Femur (tissue), 1 donor: ENCODE data around the gene SLC2A13.
"Not testable (repeated sequence)": the region's sequence is repeated elsewhere in the genome, so short reads cannot be mapped to it uniquely, and the experiment has no call there.

ENCODE experiments used
- DNase-seq: peaks from one replicate; pipeline ENCODE4 v3.0.0-alpha.2; 2017

Gene SLC2A13

DNA sequence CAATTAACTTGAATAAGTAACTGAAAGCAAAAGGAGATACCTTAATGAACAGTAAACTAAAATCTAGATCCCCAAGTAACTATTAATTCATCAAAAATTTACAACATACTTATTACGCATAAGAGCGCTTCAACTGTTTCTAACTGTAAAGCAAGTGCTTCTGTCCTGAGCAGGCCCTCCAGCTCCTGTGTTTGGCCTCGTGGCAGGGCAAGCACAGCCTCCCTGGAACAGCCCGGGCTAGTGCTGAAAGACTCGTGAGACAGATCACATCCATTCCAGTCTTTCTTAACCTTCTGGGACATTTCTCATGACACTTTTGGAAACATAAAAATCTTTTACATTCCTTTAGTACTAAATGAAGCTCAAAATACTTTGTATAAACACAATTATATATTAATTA is 307.5 kb downstream of the SLC2A13 start:
- DNase-seq: no peak

DNA sequence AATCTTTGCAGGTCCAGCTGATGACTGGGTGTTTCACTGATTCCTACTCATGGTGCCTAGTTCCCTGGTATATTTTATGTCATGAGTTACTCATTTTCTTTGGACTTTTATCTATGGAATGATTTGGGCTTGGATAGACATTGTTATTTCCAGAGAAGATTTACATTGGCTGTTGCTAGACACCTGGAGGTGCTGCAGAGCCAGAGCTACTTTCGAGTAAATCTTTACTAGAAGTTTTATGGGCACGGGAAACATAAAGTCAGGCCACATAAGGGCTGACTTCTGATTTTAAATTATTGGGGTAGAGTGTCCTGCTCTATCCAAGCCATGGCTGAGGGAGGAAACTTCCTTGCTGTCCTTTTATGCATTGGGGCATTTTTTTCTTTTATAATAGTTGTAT is 310.4 kb downstream of the SLC2A13 start:
- no peak for DNase-seq

DNA sequence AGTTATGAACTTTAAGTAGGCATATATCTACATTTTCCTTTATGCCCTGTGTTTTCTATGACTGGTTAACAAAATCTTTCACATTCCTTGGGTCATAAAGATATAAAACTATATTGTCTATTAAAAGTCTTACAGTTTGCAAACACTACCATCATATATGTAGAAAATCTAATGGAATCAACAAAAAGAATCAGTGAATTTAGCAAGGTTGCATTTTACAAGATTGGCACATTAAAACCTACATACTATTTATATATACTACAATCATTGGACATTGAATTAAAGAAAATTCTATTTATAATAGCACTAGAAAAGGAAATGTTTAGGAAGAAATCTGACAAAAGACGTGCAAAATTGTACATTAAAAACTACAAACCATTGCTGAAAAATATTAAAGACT is 312.9 kb downstream of the SLC2A13 start:
- DNase-seq: no peak

DNA sequence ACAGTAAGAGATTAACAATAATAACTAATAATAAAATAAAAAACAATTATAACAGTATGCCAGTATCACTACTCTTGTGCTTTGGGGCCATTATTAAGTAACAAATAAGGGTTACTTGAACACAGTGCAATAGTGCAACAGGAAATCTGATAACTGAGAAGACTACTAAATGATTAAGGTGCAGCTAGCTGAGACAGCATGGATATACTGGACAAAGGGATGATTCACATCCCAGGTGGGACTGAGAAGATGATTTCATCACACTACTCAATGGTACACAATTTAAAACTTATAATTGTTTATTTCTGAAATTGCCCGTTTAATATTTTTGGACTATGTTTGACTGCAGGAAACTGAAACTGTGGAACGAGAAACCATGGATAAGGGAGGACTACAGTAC is 317.6 kb downstream of the SLC2A13 start:
- DNase-seq: no peak

DNA sequence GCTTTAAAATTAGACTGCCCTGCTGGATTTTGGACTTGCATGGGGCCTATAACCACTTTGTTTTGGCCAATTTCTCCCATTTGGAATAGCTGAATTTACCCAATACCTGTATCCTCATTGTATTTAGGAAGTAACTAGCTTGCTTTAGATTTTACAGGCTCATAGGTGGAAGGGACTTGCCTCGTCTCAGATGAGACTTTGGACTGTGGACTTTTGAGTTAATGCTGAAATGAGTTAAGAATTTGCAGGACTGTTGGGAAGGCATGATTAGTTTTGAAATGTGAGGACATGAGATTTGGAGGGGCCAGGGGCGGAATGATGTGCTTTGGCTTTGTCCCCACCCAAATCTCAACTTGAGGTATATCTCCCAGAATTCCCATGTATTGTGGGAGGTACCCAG is 320.1 kb downstream of the SLC2A13 start:
- DNase-seq: not testable (repeated sequence)

DNA sequence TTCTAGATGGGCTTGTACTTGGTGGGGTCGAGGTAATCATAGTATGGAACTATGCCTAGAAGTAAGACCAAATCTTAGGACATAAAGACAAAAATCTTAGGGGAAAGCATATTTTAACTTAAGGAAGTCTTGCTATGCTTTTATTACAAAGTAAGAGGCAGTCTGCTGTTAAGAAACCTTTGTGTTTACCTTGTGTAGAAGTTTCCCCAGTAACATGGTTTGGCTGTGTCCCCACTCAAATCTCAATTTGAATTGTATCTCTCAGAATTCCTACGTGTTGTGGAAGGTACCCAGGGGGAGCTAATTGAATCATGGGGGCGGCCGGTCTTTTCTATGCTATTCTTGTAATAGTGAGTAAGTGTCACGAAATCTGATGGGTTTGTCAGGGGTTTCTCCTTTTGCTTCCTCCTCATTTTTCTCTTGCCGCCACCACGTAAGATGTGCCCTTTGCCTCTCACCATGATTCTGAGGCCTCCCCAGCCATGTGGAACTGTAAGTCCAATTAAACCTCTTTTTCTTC is 323.8 kb downstream of the SLC2A13 start:
- DNase-seq: no peak

DNA sequence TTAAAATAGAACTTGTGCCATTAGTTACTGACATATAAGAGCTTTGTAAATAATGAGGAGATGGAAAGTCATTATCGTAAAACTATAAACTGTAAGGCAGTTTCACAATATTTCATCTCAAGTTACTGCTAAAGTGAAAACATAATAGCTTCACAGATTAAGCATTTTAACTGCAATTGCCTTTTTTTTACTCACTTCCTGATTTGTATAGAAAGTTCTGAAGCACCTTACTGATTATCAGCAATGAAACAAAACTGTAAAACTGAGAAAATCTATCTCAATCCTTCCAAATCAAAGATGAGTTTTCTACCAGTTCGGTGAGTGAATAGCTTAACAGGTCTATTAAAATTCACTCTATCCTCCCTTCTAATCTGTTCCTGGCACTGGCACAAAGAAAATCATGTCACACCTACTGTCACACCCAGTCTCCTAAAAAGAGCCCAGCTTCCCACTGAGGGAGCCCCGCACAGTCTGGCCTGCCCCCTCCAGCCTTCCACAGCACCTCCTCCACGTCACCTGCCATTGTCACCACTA is 324.9 kb downstream of the SLC2A13 start:
- no peak for DNase-seq

DNA sequence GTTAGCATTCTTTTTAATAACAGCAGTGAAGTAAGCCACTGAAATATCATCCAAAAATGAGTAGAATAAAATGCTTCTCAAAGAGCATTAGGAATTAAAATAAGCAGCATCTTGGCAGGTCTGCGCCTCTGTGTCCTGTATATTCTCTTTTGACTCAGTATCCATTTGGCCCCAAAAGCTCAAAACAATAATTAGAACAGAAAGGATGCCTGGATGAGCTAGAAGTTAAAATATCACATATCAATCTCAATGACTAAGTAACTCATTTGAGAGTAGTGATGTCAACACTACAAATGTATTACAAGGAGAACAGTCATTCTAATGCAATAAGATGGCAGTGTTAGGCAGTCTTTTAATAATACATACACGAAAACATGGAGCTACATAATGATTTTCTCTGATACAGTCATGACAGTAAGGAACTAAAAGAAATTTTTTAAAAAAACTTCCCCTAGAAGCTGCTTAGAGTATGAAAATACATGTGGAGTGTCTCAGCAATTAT is 325.4 kb downstream of the SLC2A13 start:
- no peak for DNase-seq

DNA sequence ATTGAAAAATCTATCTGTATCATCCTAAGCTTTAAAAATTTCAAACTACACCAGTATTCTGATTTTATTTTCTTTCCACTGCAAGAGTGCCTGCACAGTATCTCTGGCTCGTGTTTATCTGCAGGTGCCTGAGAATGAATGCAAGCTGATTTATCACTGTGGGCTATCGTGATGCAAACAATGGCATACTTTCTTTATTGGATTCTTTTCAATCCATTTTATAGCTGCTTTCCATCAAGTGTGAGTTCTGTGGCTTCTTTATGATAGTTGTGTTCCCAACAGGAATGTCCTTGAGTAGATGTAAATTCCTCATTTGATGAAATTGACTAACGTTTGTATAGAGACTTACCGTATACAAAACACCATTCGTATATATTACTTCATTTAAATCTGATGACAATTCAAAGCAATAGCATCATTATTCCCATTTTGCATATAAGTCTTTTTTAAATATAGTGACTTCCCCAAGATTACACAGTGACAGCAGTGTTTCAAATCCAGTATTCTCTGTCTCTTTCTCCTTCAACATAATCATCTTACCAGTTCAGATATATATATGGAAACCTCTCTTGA is 326.0 kb downstream of the SLC2A13 start:
- DNase-seq: no peak

DNA sequence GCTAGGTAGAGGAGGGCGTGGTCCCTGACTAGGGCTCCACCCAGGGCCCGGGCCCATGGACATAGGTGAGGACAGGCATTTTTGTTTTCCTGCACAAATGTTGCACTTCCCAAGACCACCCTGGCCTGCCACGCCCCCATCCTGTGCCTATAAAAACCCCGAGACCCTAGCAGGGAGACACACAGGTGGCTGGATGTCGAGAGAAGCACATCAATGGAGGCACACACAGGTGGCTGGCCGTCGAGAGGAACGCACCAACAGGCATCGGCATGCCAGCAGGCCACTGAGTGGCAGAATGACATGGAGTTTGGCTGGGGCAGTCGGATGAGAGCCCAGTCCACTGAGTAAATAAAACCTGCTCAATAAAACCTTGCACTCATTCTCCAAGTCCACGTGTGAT is 328.4 kb downstream of the SLC2A13 start:
- no peak for DNase-seq

DNA sequence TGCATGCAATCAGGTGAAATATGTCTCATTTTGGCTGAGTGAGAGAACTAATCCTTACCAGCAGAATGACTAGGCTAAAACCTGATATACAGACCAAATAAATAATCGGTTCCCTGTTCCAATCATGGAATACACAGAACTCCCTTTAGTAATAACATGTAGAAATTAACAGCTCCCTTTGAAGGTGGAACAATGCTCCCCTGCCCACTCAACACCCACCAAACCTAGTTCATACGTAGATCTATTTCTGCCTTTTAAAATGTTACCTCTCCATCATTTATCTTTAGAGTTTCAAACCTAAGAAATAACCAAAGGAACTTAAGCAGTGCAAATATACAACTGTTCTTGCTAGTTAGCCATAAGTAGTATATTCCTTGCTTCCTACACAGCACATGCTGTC is 332.6 kb downstream of the SLC2A13 start:
- DNase-seq: no peak

DNA sequence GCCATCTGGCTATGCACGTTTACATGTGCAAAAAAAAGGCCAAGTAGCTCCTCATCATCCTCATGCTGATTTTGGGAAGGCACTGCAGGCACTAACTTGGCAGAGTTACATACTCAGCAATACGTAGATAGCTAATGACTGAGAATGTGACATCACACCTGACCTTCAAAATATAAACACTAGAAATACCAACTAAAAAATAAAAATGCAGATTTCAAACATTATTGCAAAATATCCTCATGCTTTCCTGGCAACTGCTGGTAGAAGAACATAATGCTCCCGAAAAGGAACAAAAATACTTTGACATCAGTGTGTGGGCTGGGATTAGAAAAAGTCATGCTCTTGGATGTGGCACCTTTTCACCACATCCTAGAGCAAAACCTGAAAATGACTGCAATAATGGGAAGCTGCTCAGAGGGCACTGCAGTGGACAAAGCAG is 333.0 kb downstream of the SLC2A13 start:
- no peak for DNase-seq

DNA sequence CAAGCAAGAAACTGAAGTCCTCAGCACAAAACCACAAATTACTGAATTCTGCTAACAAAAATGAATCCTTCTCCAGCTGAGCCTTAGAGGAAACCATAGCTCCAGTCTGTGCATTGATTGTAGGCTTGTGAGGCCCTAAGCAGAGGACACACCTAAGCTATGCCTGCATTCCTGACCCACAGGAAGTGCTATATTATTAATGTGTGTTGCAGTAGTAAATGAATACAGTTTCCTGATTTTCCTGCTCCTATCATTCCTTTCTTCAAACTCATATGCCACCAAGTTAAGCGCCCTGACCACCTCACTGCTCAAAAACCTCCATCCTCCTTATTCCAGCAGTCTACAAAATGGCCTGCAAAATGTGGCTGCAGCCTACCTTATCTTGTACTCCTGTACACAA is 334.4 kb downstream of the SLC2A13 start:
- DNase-seq: no peak

DNA sequence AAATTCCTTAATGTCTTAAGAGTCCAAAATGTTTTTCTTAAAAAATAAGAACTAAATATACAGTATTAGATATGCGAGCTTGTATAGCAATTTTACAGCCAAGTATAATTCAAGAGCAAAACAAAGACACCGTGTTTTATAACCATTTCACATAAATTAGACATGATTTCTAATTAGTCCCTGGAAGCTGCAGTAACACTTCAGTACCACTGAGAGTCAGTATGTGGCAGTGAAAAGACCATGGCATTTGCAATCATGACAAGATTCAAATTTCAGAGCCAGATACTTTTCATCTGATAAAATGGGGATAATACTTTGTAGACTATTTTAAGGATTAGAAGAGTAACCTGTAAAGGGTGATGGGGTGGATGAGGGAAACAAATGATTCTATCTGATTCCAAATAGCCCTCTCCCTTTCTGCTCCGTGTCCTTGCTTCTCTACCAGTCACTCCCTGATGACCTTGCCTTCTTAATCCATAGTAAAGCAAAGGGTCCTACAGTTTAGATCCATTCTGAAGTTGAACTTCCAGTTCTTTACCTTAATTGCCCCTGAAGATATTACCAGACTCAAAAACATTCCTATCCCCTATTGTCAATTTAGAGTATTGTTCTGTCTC is 340.8 kb downstream of the SLC2A13 start:
- DNase-seq: no peak

DNA sequence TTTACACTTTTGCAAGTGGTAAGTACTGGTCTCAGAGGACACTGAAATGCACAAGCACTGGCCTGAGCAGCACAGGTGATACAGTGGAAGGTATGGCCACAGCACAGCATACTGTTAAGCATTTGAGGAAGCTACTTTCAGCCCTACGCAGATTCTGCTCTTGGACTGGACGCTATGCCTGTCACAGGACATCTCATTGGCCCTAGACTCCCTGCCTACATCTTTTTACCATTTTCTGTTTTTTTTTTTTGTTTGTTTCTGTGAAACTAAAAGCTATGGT is 342.1 kb downstream of the SLC2A13 start:
- no peak for DNase-seq

DNA sequence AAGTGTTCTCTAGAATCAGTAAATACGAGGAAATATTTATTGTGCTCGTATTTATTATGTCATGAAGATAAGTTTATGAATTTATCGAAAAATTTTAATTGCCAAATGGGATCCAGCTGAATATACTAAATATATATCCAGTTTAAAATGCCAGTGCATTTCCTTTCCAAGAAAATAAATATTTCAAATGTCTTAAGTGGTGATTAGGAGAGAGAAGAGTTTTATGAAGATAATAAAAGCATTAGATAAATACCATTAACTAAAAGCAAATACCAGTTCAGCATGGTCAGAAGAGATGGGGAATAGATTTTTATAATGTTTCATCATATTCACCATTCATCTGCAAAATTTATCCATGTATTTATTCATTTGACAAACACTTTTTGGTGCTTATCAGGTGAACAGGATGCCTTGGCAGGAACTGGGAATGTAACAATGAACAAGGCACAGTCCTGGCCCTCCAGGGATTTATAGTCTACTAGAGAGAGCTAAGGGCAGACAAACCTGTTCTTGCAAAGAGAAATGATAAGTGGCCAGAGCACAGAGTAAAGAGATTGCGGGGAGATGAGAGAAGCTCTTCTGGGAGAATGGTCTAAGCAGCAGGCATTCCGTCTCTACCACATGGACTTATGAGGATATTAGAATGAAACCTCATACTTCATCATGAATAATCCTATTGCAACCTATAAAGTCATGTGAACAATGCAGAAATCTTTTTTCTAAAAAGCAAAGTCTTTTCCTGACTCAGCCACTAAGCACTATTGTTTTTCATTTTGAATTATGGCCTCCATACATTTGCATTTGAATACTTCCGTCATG is 342.6 kb downstream of the SLC2A13 start:
- DNase-seq: no peak

DNA sequence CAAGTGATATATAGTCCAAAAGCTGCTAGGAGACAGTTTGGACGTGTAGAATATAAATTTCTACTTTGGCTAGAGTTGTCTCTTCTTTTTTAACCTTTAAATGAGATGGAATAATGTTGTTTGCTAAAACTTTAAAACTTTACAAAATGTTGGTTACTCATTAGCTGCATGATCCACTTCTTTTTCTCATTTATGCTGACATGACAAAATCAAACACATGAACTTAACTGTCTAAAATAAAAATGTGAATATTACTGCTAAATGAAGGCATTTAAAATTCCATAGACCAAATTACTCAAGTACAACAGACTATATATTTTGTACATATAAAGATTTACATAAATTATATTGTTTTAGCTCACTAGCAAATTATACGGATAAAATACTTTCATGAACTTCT is 350.4 kb downstream of the SLC2A13 start:
- DNase-seq: no peak

DNA sequence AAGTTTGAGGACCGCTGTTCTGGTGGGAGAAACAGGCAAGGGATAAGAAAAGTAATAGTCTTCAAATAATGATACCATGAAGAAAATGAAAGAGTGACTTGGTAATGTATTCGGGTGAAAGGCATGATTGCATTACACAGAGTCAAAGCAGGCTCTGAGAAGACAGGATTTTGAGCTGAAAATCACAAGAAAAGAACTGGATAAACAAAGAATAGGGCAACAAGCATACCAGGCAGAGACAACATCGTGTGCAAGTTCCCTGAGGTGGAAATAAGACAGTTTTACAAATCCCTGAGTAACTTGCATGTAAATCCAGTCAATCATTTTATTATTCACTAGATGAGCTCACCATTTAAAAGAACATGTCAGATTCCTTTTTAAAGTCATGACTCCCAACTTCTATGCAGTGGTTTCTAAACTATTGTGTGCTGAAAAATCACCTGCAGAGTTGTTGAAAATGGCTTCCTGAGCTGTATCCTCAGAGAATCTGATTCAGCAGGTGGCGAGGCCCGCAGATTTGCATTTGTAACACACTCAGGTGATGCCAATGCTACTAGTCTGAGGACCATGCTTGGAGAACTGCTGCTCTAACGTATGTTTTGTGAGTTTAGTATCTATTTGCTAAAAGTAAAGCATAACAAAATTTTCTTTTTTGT is 353.3 kb downstream of the SLC2A13 start:
- no peak for DNase-seq

DNA sequence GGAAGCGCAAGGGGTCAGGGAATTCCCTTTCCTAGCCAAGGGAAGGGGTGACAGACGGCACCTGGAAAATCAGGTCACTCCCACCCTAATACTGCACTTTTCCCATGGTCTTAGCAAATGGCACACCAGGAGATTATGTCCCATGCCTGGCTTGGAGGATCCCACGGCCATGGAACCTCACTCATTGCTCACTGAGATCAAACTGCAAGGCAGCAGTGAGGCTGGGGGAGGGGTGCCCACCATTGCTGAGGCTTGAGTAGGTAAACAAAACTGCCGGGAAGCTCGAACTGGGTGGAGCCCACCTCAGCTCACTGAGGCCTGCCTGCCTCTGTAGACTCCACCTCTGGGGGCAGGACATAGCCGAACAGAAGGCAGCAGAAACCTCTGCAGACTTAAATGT is 359.7 kb downstream of the SLC2A13 start:
- DNase-seq: not testable (repeated sequence)

DNA sequence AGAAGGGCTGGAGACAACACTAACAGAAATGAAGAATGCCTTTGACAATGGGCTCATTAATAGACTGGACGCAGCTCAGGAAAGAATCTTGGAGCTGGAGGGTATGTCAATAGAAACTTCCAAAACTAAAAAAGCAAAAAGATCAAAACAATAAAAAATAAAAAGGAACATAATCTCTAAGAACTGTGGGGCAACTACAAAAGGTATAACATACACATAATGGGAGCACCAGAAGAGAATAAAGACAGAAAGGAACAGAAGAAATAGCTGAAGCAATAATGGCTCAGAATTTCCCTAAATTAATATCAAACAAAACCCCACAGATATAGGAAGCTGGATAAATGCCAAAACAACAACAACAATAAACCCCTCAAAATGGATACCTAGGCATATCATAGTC is 362.2 kb downstream of the SLC2A13 start:
- DNase-seq: no peak

DNA sequence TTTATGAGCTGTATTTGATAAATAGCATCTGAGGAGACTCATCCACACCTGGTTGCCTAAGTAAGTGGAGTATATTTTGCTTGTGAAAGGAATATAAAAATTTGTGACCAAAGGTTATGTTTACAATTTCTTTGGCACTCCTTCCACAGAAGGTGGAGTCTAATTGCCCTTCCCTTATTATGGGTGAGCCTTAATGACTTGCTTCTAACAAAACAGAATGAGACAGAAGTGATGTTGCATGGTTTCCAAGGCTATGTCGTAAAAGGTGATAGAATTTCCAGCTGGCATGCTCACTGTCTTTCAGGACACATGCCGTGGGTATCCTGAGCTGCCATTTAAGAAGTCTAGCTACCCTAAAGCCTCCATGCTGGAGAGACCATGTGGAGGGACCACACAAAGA is 369.5 kb downstream of the SLC2A13 start:
- no peak for DNase-seq

DNA sequence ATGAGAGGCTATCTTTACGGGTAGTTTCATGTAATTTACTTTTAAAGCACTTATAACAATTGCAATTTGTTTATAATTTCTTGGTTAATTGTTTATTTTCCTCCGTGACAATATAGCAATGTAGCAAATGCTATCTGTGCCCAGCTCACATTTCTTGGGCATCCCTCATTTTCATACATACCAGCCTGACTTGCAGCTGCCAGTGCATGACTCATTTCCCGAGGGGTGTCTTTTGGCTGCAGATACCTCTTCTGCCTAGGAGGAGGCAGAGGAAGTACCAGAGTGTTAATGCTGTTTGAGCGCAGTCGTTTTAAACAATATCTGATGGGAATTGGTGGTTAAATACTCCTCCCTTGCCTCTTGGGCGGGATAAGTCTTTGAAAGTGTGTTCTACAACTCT is 382.1 kb downstream of the SLC2A13 start:
- peak; percentile 55 for DNase-seq

DNA sequence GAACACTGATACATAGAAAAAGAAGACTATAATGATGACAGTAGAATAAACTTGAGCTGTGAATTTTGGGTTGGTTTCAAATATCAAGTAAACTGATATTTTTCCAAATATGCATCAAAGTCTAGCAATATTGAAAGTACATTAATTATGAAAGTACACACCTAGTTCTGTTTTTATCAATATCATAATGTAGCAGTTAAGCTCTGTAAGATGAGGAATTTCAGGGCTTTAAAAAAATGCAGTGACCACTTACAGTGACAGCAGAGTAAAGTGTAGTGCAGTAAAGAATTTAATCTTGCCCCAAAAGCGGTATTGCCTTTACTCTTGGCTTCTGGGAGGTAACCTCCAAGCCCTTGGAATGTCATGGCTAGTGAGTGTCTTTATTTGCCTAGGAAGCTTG is 383.4 kb downstream of the SLC2A13 start:
- no peak for DNase-seq
